NCI-H2196 (cell line): ENCODE results near the gene MYH11.
"Not testable (repeated sequence)": the region's sequence is repeated elsewhere in the genome, so short reads cannot be mapped to it uniquely, and the experiment has no call there.

Source experiments
- DNase-seq: peaks from one replicate; lab custom pipeline; 2025; ENCODE audit not compliant: unreplicated experiment; lab: John Stamatoyannopoulos, UW

MYH11 gene

GRCh38 chr16:15846510-15846909 lies 10.3 kb downstream of the MYH11 start:
- DNase-seq: no peak

GRCh38 chr16:15843635-15844279 lies 13.1 kb downstream of the MYH11 start:
- no peak for DNase-seq

DNA sequence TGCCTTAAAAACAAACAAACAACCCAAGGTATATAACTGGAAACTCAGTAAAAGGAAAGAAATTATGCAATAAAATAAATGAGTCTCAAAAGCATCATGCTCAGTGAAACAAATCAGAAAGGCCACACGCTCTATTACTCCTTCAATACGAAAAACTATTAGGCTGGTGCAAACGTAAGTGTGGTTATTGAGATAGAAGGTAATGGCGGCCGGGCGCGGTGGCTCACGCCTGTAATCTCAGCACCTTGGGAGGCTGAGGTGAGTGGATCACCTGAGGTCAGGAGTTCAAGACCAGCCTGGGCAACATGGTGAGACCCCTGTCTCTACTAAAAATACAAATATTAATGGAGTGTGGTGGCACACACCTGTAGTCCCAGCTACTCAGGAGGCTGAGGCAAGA lies 17.6 kb downstream of the MYH11 start:
- not testable (repeated sequence) for DNase-seq

DNA sequence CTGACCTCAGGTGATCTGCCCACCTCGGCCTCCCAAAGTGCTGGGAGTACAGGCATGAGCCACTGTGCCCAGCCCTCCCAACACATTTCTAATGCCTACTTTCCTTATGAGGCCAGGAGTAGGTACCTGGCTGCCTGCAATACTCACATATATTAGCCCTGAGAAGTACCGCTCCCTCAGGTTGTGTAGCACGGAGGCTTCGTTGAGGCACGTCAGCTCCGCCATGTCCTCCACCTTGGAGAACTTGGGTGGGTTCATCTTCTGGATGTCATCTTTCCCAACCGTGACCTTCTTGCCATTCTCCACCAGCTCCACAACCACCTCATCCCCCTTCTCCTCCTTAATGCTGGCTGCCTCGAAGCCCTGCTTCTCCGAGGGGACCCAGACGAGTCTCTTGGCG lies 19.1 kb downstream of the MYH11 start:
- DNase-seq: no peak

DNA sequence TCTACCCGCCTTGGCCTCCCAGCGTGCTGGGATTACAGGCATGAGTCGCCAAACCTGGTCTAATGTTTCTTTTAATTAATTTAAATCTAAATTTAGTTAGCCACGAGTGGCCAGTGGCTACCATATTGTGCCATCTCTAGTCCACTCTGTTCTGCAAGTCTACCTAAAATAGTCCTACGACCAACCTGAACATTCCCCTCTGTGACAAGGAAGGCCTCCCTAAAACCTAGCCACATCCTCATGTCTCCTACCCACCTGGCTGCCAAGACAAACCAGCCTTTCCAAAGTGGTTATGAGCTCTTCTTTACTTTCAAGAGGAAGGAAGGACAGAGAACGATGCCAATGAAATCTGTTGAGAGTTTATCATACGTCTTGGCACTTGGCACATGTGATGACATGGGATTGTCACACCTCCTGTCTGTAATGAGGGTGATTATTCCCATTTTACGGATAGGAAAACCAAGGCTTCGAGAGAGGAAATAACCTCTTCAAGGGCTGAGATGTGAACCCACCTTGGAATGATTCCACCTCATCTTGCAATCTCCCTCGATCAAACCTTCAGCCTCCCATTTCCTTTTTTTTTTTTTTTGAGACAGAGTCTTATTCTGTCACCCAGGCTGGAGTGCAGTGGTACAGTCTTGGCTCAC lies 19.7 kb downstream of the MYH11 start:
- no peak for DNase-seq

GRCh38 chr16:15836074-15836473 lies 20.8 kb downstream of the MYH11 start:
- no peak for DNase-seq

GRCh38 chr16:15835136-15835878 lies 21.5 kb downstream of the MYH11 start:
- DNase-seq: no peak

GRCh38 chr16:15834502-15834901 lies 22.3 kb downstream of the MYH11 start:
- no peak for DNase-seq

DNA sequence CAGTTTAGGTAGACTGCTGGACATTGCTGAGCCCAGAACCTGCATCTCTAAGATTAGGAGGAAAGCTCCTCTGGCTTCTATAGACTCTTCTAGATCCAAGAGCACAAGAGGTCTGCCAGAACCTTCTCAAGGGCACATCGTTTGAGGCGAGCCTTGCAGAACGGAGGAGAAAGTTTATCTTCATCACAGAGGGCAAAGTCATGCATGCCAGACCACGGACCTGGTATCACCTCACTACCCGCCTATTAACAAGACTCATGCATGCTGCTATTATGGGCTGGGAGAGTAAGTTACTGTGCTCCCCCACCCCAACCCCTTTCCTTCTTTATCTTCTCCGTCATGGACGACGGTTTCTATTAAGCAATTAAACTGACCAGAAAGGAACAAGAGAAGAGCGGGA lies 23.3 kb downstream of the MYH11 start:
- DNase-seq: no peak

DNA sequence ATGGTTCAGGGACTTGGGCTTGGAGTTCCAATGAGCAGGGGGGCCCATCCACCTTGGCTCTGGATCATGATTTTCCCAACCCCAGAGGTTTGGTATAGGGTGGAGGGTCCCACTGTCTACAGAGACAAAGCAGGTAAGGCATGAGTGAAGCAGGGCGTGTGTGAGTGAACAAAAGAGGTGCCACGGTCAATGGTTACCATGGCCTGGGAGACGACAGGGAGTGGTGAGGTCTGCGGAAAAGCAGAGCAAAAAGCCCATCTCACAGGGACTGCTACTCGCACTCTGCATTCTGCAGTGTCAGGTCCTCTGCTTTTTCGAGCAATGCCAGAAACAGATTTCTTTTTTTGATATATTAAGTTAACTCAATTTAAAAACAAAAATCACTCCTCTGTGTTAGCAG lies 24.6 kb downstream of the MYH11 start:
- DNase-seq: no peak

- DNase-seq: no peak
Measured at GRCh38 chr16:15830832-15831451, 25.9 kb downstream of the MYH11 start.

DNA sequence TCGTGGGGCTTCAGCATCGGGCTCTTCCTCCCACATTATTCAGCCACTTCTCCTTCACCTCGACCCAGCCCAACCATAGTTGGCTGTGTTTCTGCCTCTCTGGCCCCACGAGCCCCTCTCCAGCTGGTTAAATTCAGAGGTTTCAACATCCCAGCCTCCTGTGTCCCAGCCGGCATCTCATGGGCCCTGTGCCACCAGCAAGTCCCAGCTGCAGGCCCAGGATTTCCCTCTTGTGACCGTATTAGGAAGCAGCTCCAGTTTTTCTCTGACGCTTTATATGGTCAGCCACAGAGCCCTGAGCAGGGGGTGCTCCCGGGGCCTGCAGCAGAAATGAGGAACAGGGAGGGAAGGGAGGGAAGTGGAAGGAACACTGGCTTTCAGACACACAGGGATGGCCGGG lies 27.4 kb downstream of the MYH11 start:
- no peak for DNase-seq

DNA sequence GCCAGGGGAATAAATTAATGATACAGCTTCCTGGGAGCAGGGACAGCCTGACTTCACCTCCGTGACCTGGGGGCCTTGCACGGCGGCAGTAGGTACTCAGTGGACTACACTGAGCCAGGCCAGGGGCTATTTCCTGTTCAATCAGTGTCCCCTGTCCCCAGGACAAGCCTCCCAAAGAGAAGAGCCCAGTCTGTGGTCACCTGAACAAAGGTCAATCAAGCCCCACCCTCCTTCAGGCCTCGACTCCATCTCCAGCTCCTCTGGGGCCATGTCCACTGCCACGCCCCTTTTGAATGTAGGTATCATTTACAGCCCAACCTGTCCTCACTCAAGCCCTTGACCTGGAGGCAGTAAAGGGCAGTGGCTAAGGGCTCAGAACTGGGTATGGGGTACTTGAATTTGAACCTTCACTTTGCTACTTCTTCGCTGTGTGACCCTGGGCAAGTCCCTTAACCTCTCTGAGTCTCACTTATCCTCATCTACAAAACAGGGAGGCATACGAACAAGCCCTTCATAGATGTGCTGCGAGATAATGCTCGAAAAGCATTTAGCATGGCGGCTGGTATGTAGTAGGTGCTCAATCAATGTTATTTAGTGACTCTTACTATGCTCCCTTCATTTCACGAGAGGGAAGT lies 29.0 kb downstream of the MYH11 start:
- DNase-seq: no peak

- no peak for DNase-seq
Measured at GRCh38 chr16:15827299-15827698, 29.5 kb downstream of the MYH11 start.

DNA sequence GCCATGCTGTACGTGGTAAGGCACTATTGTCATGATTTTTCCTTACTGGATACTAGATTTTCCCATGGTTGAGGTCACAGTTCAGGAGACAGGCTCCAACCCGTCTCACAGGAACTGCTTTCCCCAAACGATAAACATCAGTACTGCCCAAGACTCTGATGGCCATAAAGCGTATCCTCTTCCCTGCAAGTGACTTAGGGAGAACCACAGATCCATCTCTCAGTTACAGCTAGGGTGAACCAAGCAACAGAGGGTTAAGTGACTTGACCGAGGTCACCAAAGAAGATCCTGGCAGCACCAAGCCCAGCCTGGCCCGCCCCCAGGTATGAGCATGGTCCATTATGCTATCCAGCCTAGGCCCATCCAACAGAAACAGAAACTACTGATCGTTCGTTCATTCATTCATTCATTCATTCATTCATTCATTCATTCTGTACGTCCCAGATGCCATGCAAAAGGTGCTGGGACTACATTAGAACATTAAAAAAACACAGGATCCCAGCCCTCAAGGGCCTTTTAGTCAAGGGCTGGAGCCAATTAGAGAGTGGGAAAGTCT lies 31.0 kb downstream of the MYH11 start:
- DNase-seq: no peak

DNA sequence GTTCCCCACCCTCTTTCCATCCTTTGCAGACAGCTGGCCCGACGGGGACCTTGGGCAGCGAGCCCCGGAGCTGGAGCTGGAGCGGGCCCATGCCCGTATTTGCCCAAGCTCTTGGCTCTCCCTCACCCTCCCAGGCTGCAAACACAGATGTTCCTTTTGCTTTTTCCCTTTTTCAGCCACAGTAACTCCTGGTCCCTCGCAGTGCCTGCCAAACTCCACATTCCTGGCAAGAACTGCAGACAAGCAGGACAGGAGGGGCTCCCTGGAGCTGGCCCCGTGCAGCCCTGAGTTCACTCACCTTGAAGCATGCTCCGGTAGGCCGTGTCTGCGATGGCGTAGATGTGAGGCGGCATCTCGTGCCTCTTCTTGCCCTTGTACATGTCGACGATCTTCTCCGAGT lies 33.9 kb downstream of the MYH11 start:
- DNase-seq: no peak

DNA sequence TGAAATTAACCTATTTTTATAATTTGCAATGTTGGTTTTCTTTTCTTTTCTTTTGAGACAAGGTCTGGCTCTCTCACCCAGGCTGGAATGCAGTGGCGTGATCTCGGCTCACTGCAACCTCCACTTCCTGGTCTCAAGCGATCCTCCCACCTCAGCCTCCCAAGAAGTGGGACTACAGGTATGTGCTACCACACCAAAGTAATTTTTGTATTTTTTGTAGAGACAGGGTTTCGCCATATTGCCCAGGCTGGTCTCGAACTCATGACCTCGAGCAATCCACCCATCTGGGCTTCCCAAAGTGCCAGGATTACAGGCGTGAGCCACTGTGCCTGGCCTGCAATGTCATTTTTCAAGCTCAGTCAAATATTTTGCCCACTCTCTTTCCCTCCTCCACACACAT lies 36.0 kb downstream of the MYH11 start:
- no peak for DNase-seq

GRCh38 chr16:15819046-15819445 lies 37.8 kb downstream of the MYH11 start:
- DNase-seq: no peak

GRCh38 chr16:15817446-15817845 lies 39.4 kb downstream of the MYH11 start:
- no peak for DNase-seq

DNA sequence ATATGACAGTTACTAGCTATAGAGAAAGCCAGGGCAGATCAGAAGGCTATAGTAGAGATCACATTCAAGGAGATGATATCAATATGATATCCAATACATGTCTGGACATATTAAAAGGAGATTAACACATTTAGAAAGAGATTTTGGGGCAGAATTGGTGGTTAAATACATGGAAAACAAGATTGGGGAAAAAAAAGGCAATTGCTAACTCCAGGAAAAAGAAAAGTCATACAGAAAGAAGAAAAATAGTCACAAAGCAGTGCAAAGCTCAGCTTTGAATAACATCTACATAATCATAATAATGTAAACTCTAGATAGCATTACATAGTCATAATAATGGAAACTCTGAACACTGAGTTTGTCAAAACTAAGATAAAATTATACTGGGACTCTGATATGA lies 40.6 kb downstream of the MYH11 start:
- DNase-seq: no peak

DNA sequence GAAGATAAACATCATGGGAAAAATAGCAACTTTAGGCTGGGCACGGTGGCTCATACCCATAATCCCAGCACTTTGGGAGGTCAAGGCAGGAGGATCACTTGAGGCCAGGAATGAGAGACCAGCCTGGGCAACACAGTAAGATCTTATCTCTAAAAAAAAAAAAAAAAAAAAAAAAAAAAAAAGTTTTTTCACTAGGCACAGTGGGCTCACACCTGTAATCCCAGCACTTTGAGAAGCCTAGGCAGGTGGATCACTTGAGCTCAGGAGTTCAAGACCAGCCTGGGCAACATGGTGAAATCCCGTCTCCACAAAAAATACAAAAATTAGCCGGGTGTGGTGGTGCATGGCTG lies 44.5 kb downstream of the MYH11 start:
- DNase-seq: not testable (repeated sequence)
